ENCODE results near the gene SORBS2. TPM values are rescaled to one million over a fixed set of nuclear protein-coding genes. Genes with fewer than 3 reads are reported as not detected.

Gene SORBS2
- total and polyA plus RNA-seq, 2 donors (not counting 3 experiments of a cell fraction or from before 2014, with no cell fraction given), result 69.8 to 82.5 TPM

DNA sequence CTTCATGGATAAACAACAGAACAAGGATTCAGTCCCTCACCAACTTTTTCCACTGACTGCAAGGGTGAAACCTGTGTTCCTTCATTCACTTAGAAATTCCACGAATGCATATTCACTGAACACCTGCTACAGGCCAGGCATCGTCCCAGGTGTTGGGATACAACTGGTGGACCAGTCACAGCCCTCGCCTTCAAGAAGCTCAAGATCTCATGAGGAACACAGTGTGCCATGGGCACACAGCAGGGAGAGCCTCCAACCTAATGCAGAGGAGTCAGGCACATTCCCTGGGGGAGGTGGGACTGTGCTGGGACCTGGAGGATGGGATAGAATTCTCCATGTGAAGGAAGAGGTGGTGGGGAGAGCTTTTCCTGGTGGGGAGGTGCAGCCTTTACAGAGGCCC, 169.1 kb downstream of the SORBS2 start:
- no peak overlapping the region for H3K4me3 ChIP-seq (replicated peaks in 1 of 3; ENCODE audit: insufficient read depth in 1 of 3, low read depth in 1 of 3, low read length in 3 of 3)
- no peaks in the 10 kb centered on the region for H3K4me1 ChIP-seq (ENCODE audit: control insufficient read depth, extremely low read depth, insufficient read depth, low read length)
- CTCF ChIA-PET, result interaction anchor here (0.7 to 11.1 kb wide), 6 partner anchors 13 to 494 kb away, joined by 3 to 380 read pairs (median 21); no protein-coding TSS in a partner anchor
- no peak overlapping the region for H3K4me2 ChIP-seq (ENCODE audit: insufficient read depth, low read length)
- POLR2A ChIA-PET, result no interaction called here
- H4K20me1 ChIP-seq (replicated peaks; ENCODE audit: control insufficient read depth, extremely low read depth, insufficient read depth, low read length), result no peaks in the 10 kb centered on the region
- peaks cover 5 to 9% of the 10 kb centered on the region in 2 experiments for H3K36me3 ChIP-seq (ENCODE audit: control insufficient read depth in 2 of 2, extremely low read depth in 1 of 2, insufficient read depth in 2 of 2, low read length in 2 of 2)
- no peak for DNase-seq (ENCODE audit: low read depth, low spot score)
- TF ChIP-seq GATA2 (IDR thresholded peaks at IDR 0.05; ENCODE audit: insufficient read depth, insufficient read length, low read depth, low read length) (no peak), JUN (IDR thresholded peaks at IDR 0.05; ENCODE audit: borderline replicate concordance, insufficient read depth, insufficient read length, low read depth) (no peak), EZH2 (IDR thresholded peaks at IDR 0.05; ENCODE audit: borderline replicate concordance, low read depth, low read length, severe bottlenecking) (no peak), POLR2AphosphoS5 (IDR thresholded peaks at IDR 0.05; ENCODE audit: insufficient read depth, low read depth, low read length) (no peak), MYC (IDR thresholded peaks at IDR 0.05; ENCODE audit: low read depth, low read length) (no peak), POLR2A (IDR thresholded peaks at IDR 0.05; ENCODE audit: low read depth, low read length) (no peak), FOS (IDR thresholded peaks at IDR 0.05; ENCODE audit: borderline replicate concordance, insufficient read depth, low read length) (no peak)
- TF ChIP-seq, protein P1, sequence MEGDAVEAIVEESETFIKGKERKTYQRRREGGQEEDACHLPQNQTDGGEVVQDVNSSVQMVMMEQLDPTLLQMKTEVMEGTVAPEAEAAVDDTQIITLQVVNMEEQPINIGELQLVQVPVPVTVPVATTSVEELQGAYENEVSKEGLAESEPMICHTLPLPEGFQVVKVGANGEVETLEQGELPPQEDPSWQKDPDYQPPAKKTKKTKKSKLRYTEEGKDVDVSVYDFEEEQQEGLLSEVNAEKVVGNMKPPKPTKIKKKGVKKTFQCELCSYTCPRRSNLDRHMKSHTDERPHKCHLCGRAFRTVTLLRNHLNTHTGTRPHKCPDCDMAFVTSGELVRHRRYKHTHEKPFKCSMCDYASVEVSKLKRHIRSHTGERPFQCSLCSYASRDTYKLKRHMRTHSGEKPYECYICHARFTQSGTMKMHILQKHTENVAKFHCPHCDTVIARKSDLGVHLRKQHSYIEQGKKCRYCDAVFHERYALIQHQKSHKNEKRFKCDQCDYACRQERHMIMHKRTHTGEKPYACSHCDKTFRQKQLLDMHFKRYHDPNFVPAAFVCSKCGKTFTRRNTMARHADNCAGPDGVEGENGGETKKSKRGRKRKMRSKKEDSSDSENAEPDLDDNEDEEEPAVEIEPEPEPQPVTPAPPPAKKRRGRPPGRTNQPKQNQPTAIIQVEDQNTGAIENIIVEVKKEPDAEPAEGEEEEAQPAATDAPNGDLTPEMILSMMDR (IDR thresholded peaks at IDR 0.05; ENCODE audit: extremely low read depth in 1 of 2, insufficient read depth in 1 of 2, low read depth in 1 of 2, low read length in 2 of 2), result no peak
- TF ChIP-seq, protein P2, sequence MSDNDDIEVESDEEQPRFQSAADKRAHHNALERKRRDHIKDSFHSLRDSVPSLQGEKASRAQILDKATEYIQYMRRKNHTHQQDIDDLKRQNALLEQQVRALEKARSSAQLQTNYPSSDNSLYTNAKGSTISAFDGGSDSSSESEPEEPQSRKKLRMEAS (IDR thresholded peaks at IDR 0.05; ENCODE audit: insufficient read depth, insufficient read length), result no peak
- intact Hi-C loops (cut with micrococcal nuclease) (no loop called here), dilution Hi-C loops (cut with MboI; ENCODE audit: extremely low pct_ligation_motif_present, low sequenced_read_pairs) (loop anchor here (25.0 kb wide), 1 partner anchor 394 kb away; no protein-coding TSS in a partner anchor)
- H3K27me3 ChIP-seq (ENCODE audit: control insufficient read depth in 2 of 2, insufficient read depth in 2 of 2, low read length in 2 of 2), result no peaks in the 10 kb centered on the region
- no peak for FAIRE-seq
- H3K27ac ChIP-seq (ENCODE audit: insufficient read depth, low read depth, low read length), result no peak overlapping the region
- H3K9me1 ChIP-seq (replicated peaks; ENCODE audit: control insufficient read depth, extremely low read depth, insufficient read depth, low read length), result no peaks in the 10 kb centered on the region
- no peak overlapping the region for H2AFZ ChIP-seq (ENCODE audit: low read depth, low read length)
- H3K79me2 ChIP-seq (ENCODE audit: control insufficient read depth, insufficient read depth, low read length), result no peaks in the 10 kb centered on the region
- no peak overlapping the region for H3K9ac ChIP-seq (replicated peaks; ENCODE audit: extremely low read depth, insufficient read depth, low read length)
- BruUV-seq (replicated peaks), result no TSS peak
- no peaks in the 10 kb centered on the region for H3K9me3 ChIP-seq (replicated peaks; ENCODE audit: control insufficient read depth, insufficient read depth, low read length)

Measured in endothelial cell of umbilical vein (primary cell).